GM21723 (cell line): Measurements from ENCODE around the gene BCAS3.
"Not testable (repeated sequence)": the region's sequence is repeated elsewhere in the genome, so short reads cannot be mapped to it uniquely, and the experiment has no call there.

Experiments
- ATAC-seq: cut with Tn5 transposase; IDR thresholded peaks from one replicate; pipeline ENCODE4 v1.9.1; 2021; ENCODE audit warnings: mild to moderate bottlenecking, moderate library complexity; ENCODE audit not compliant: unreplicated experiment

BCAS3 gene

DNA sequence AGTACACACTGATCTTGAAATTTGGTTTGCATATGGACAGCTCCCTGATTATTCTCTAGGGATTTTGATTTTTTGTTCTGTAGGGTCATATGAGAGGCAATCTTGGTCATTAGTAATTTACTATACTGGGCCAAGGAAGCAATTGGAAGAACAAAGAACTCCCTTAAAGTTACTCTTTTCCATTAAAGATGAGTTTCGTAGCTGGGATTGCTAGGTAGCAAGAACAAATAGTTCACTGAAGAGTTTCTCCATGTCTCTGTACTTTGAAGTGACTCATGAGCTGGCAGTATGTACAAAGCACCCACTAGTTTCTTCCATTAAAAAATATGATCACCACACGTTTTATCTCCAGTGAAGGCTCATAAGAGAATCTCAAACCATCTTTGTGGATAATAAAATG, 6.2 kb upstream of the BCAS3 start:
- no peak for ATAC-seq

DNA sequence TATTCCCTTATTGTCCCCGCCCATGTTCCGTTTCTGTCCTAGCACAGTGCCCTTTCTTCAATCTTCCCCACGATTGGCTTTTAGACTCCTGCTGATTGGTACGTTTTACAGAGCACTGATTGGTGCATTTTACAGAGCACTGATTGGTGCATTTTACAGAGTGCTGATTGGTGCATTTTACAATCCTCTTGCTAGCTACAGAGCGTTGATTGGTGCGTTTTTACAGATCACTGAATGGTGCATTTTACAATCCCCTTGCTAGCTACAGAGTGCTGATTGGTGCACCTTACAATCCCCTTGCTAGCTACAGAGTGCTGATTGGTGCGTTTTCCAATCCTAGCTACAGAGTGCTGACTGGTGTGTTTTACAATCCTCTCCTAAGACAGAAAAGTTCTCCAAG, 3.0 kb upstream of the BCAS3 start:
- ATAC-seq: not testable (repeated sequence)

DNA sequence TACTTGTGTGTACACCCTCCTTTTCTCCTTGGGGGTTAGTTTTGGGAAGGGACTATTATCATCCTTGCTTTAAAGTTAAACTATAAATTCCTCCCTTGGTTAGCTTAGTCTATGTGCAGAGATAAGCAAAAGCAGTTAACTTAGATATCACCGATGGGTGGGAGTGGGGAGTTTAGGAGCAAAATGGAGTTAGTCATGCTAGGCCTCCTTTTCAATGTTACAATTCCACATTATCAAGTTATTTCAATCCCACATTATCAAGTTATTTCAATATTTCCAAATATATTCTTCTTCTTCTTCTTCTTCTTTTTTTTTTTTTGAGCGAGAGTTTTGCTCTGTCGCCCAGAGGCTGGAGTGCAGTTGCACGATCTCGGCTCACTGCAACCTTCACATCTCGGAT, 1.7 kb upstream of the BCAS3 start:
- no peak for ATAC-seq

DNA sequence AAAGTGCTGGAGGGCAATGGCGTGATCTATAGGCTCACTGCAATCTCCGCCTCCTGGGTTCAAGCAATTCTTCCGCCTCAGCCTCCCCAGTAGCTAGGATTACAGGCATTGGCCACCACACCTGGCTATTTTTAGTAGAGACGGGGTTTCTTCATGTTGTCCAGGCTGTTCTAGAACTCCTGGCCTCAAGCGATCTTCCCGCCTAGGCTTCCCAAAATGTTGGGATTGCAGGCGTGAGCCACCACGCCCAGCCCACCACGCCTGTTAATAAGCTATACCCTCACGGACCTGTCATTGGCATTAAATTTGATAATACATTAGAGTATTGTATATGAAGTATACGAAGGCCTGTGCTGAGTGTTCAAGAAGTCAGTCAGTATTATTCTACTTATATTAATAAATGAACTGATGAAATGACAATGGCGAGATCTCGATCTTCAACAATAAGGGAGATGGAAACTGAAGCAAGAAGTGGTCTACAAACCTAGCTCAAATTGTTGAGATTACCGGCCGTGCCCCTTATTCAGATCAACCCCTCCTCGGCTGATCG, 818 bp upstream of the BCAS3 start:
- no peak for ATAC-seq

DNA sequence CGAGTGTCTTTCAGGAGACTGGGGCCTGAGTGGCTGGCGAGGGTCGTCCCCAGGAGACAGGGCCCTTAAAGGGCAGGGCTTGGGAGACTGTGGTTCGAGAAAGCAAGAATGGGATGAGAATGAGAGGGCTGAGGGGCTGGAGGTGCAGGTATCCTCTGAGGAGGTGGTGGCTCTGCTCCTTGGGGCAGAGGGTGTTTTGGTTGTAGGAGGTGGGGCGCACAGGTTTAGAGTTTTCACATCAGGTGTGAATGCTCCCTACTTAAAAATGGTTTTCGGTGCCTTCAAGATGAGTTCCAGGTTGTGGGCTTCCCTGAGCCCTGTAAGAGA, 430 bp downstream of the BCAS3 start:
- ATAC-seq: peak; percentile 2

DNA sequence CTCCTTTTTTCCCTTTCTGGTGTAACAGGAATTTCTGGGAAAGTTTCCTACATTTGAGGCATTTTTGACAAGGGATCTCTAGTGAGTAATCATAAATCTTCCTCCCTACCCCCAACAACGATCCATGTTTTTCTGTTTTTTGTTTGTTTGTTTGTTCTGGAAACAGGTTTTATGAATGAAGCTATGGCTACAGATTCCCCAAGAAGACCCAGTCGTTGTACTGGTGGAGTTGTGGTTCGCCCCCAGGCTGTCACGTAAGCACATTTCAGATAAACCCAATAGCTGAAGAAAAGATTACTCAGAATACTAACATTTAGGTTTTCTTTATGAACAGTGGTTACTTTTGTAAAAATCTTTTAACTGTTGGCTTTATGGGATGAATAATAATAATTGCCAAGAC, 1.6 kb downstream of the BCAS3 start:
- ATAC-seq: no peak

DNA sequence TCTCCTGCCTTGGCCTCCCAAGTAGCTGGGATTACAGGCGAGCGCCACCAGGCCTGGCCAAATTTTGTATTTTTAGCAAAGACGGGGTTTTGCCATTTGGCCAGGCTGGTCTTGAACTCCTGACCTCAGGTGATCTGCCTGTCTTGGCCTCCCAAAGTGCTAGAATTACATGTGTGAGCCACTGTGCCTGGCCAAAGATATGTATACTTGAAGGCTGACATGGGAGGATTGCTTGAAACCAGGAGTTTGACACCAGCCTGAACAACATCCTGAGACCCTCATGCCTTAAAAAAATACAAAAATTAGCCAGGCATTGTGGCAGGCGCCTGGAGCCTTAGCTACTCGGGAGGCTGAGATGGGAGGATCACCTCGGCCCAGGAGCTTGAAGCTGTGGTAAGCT, 3.1 kb downstream of the BCAS3 start:
- ATAC-seq: no peak

DNA sequence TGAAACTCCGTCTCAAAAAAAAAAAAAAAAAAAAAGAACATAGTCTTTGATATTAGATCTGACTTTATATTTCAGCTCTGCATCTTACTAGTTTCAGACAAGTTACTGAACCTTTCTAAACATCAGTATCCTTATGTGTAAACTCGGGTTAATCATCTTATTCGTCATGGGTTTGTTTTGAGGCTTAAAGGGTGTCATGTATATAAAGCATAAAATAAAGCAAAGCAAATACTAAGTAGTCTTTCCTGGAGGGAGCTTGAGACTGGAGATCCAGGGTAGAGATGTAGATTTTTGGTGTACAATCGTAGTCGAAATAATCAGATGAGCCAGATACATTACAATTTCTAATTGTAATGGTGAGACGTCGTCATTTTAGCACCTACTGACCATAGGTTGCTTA, 7.8 kb downstream of the BCAS3 start:
- ATAC-seq: no peak

DNA sequence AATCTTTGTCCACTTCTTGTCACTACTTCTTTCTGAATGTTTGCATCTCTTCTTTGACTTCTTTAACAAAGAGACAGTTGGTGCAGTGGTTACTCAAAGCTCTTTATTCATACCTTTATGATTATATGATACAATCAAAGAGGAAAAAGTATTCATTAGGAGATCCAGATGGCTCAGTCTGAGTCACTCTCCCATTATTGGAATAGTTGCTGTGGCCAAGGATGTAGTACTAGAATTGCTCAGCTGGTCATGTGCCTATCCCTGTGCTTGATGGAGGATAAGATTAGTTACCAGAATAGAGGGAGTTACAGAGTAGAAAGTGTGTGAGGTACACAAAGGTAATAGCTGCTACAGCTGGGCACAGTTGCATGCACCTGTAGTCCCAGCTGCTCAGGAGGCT, 18.3 kb downstream of the BCAS3 start:
- no peak for ATAC-seq

DNA sequence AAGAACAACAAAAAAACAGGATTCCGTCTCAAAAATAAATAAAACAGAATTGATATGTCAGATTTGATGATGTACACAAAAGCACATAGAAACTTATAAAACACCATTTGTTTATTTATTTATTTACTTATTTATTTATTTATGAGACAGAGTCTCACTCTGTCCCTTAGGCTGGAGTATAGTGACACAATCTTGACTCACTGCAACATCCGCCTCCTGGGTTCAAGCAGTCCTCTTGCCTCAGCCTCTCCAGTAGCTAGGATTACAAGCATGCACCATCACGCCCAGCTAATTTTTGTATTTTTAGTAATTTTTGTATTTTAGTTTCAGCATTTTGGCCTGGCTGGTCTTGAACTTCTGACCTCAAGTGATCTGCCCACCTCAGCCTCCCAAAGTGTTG, 21.4 kb downstream of the BCAS3 start:
- no peak for ATAC-seq

DNA sequence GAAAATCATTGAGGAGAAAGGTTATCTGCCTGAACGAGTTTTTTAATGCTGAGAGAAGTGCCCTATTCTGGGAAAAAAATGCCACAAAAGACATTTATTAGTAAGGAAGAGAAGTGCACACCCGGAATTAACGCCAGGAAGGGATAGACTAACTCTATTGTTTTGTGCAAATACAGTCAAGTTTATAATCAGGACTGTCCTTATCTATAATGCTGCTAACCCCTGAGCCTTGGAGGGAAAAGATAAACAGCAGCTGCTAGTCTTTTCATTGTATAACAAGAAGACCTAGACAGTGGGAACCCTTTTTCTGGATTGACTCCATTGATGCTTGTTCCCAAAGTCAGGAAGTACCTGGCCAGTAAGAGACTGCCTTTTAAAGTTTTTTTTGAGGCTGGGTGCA, 26.5 kb downstream of the BCAS3 start:
- no peak for ATAC-seq

DNA sequence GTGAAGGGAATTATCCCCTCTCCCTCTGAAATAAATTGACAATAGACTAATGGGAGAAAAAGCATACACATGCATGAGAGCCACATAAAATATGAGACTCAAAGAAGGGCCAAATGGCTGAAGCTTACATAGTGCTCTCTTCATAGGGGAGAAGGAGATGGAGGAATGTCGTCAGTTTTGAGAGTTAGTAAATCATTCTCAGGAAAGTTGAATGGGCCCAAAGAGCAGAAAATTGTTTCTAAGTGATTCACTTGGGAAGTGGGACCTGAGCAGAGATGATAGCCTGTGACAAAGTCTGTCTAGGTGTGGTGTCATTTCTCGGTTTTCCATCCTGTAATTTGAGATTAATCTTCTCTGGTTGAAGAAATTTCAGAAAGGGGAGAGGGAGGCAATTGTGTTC, 35.0 kb downstream of the BCAS3 start:
- no peak for ATAC-seq

DNA sequence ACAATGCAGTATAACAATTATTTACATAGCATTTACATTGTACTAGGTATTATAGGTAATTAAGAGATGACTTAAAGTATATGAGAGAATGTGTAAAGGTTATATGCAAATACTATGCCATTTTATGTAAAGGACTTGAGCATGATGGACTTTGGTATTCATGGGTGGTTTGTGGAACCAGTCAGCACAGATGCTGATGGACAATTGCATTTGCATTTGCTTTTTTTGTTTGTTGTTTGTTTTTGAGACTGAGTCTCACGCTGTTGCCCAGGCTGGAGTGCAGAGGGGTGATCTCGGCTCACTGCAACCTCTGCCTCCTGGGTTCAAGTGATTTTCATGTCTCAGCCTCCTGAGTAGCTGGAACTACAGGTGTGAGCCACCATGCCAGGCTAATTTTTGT, 36.0 kb downstream of the BCAS3 start:
- ATAC-seq: no peak

DNA sequence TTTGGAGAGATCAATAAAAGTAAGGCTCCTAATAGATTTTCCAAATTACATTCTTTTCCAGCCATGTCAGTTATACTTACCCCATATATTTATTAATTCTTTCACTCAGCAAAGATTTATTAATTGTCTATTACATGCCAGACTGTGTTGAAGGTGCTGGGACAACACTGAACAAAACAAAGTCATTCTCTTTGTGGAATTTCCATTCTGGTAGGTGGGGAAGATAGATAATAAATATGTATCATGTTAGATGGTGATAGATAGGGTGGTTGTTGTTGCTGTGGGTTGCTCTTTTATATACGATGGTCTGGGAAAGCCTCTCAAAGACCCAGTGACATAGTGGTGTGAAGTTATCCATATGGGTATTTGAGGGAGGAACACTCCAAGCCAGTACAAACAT, 39.1 kb downstream of the BCAS3 start:
- ATAC-seq: no peak

DNA sequence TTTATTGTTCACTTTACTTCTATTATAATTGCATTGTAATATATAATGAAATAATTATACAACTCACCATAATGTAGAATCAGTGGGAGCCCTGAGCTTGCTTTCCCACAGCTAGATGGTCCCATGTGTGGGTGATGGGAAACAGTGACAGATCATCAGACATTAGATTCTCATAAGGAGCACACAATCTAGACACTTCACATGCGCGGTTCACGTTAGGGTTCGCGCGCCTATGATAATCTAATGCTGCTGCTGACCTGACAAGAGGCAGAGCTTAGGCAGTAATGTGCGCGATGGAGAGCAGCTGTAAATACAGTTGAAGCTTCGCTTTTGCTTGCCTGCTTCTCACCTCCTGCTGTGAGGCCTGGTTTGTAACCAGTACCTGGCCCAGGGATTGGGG, 40.2 kb downstream of the BCAS3 start:
- no peak for ATAC-seq

DNA sequence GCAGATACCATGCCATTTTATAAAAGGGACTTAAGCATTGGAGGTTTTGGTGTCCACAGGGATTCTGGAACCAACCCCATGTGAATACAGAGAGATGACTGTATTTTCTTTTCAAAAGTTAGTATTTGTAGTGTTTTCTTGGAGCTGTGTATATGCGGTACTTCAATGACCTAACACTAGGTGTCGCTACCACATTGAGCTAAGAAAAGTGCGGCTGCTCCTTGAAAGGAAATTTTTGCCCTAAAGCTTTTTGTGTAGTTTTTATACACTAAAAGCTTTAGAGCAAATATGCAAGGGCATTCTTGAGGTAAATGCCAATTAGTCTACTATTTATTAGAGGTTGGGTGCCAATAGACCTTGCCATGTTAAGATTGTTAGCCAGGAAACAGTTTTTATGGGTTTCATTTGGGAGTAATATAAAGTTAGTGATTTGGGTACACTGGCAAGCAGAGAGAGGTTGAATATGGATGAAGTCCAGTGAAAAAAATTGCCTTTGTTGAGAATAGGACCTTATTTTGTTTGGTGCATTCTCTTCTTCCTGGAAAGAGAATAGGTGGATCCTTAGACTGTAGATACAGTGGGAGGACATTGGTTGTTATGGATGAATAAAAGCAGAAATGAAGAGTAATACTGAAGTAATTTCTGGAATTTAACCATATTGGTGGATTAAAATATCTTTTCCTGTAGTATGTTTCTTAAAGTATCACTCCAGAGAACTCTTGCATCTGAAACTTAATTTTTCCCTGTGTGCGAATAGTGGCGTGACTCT, 43.3 kb downstream of the BCAS3 start:
- ATAC-seq: no peak

DNA sequence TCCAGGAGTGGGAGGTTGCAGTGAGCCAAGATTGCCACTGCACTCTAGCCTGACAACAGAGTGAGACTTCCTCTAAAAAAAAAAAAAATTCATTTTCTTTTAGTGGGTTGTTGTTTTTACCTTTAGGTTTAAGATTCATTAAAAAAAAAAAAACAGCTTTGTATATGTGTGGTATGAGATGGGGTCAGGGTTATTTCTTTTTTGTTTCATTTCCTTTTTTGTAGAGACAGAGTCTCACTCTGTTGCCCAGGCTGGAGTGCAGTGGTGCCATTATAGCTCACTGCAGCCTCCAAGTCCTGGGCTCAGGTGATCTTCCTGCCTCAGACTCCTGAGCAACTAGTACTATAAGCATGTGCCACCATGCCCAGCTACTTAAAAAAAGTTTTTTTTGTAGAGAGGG, 47.0 kb downstream of the BCAS3 start:
- ATAC-seq: no peak

DNA sequence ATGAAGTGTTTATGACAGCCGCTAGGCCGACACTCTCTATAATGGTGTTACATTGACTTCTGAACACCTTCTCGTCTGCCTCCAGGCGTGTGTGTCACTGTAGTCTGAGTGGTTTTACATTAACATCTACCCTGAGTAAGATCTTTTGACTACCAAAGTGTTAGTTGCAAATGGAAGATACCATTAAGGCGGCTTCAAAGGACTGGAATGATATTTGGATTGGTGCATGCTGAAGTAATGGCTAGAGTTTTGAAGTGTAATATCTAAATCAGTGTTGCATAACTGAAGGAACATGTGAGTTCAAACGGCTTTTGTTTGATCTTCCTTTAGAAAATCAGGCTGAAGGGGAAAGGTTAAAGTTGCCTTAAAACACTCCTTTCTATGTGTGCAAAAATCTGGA, 52.2 kb downstream of the BCAS3 start:
- no peak for ATAC-seq

DNA sequence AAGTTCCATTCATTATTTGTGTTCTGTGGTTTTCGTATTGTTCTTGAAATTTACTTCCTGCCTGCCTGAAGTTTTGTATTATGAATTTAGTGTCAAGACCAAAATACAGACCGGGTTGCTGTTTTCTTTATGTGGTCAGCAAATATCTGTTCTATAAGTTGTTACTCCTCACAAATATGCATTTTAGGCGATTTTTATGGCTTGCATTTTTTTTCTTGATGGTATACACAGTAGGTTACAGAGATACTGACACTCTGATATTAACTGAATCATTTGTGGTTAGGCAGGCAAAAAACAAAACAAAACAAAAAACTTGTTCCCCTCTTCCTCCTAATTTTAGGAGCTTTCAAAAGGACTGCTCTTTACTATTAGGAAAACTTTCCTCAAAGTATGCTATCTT, 52.6 kb downstream of the BCAS3 start:
- no peak for ATAC-seq

DNA sequence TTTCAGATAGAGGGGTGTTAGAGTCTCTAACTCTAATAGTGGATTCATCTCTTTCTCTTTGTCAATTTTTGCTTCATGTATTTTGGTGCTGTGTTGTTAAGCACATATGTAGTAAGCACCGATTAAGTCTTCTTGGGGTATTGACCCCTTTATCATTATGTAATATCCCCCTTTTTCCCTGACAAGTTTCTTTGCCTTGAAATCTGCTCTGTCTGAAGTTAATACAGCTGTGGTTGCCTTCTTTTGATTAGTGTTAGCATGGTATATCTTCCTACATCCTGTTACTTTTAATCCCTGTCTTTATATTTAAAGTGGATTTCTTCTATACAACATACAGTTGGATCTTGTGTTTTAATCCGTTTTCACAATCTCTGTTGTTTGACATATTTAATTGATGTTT, 60.6 kb downstream of the BCAS3 start:
- ATAC-seq: no peak

DNA sequence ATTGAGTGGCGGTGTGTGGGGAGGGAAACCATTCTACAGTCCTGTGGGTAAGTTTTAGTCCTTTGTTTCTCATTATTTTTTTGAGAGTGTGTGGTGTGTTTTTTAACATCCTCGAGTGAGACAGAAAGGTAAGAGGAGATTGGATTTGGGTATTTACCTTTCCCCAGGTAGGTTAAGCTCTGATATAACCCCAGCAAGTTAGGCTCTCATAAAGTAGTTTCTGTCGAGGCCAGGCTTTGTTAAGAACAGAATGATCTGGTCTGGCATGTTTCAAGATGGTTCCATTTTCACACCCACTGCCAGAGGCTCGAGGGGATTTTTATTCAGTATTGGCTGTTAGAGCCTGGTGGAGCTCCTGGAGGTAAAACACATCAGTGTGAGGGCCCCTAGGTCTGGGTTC, 62.9 kb downstream of the BCAS3 start:
- no peak for ATAC-seq

DNA sequence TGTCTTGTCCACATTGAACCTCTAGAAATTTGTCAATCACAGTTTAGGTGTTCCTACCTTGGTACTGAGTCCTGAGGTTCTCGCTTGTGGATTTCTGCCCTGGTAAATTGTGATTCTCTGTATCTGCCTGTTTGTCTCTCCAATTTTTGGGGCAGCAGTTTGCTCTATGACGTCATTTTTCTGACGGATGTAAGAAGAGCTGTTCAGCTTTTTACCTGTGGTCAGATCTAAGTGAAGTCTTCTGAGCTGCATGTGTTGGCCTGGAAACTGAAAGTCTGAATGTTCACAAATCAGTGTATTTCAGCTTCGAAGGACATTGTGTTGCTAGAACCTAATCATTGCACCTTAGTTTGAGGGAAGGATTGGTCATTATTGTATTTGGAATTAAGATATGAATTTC, 63.4 kb downstream of the BCAS3 start:
- no peak for ATAC-seq

DNA sequence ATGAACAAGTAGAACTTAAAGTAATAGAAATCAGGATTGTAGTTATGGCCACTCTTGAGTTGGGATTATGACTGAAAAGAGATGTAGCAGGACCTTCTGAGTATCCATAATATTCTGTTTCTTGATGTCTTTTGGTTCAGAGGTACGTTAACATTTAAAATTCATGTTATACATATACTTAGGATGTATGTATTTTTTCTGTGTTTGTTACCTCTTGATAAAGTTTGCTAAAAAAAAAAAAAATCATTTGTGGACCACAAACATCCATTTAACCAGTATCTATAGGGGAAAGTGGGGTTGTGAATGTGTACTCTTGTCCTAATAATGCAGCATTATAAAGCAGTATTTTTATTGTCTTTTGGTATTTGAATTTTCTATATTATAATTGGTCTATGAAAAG, 65.6 kb downstream of the BCAS3 start:
- no peak for ATAC-seq
